Sigmoid colon (tissue), 7 donors: ENCODE measurements around the gene CCDC102B. TPM values are rescaled to one million over a fixed set of nuclear protein-coding genes. Genes with fewer than 3 reads are reported as not detected.

Source experiments
- DNase-seq: peaks from one replicate; pipeline ENCODE4 v3.0.0-alpha.2; 2019
- H3K27ac ChIP-seq, 4 donors: fragments of 200-600 bp; sonication (generic); one replicate each; pipeline ENCODE4 v1.5.1; 2016 to 2019; ENCODE audit warnings: mild to moderate bottlenecking in 1 of 4
- H3K27me3 ChIP-seq, 3 donors: fragments of 200-600 bp; sonication (generic); one replicate each; pipeline ENCODE4 v1.5.1; 2019; ENCODE audit warnings: mild to moderate bottlenecking in 1 of 3
- H3K36me3 ChIP-seq, 4 donors: fragments of 200-600 bp; sonication (generic); one replicate each; pipeline ENCODE4 v1.5.1; 2016 to 2019
- H3K4me1 ChIP-seq, 4 donors: fragments of 200-600 bp; sonication (generic); one replicate each; pipeline ENCODE4 v1.5.1; 2017 to 2019
- H3K4me3 ChIP-seq, 4 donors: fragments of 200-600 bp; sonication (generic); one replicate each; pipeline ENCODE4 v1.5.1; 2017 to 2019; ENCODE audit warnings: mild to moderate bottlenecking in 2 of 4, moderate library complexity in 1 of 4
- H3K9me3 ChIP-seq, 4 donors: fragments of 200-600 bp in 3 of 4; sonication (generic) in 3 of 4; one replicate each; pipeline versions ENCODE4 v1.5.1 to v1.6.1; 2013 to 2019
- CTCF ChIP-seq, 4 experiments: fragments of 450-650 bp in 3 of 4; fragments of 200-600 bp in 1 of 4; IDR thresholded peaks; one replicate each; pipeline ENCODE4 v1.5.1; 2016 to 2019; ENCODE audit warnings: antibody characterized with exemption in 4 of 4, mild to moderate bottlenecking in 3 of 4, moderate library complexity in 2 of 4
- EP300 ChIP-seq, 4 donors: sonication (generic); formaldehyde crosslinking; IDR thresholded peaks; one replicate each; pipeline ENCODE4 v1.6.1; 2017; ENCODE audit warnings: antibody characterized with exemption in 4 of 4
- POLR2A ChIP-seq, 2 donors: fragments of 450-650 bp; IDR thresholded peaks; one replicate each; pipeline ENCODE4 v1.6.1; 2016; ENCODE audit warnings: antibody characterized with exemption in 2 of 2, mild to moderate bottlenecking in 2 of 2, moderate library complexity in 2 of 2
- POLR2AphosphoS5 ChIP-seq, 4 donors: sonication (generic); formaldehyde crosslinking; IDR thresholded peaks; one replicate each; pipeline ENCODE4 v1.6.1; 2017; ENCODE audit warnings: antibody characterized with exemption in 4 of 4
- WGBS, 2 donors: extraction: QIAGEN DNeasy Blood & Tissue Kit; methylation state at CpG; one replicate each; pipeline ENCODE4 v1.1.7; 2013; 5-methylcytosine and 5-hydroxymethylcytosine counted together
- intact Hi-C: fragments of 100-400 bp; cut with DNase I; formaldehyde crosslinking; loops from one replicate; pipeline ENCODE4 v1.15.1; 2023
- polyA plus RNA-seq, 3 donors: library from polyadenylated mRNA; stranded (reverse); fragments of 200-250 nt; gene quantifications; one replicate each; pipeline ENCODE4 v1.2.3, GENCODE V29; 2013
- total RNA-seq, 4 donors: library from RNA; depleted of rRNA; stranded (reverse); fragments of >200 nt; gene quantifications; one replicate each; pipeline ENCODE4 v1.1.0, GENCODE V29; 2016
- donor health status: healthy with polysubstance abuse.
- donor health status: Bipolar disorder and iron deficiency.
- donor health status: healthy.

CCDC102B gene
- total and polyA plus RNA-seq, 7 donors = 1.8 to 16.3 (median 6.7) TPM

GRCh38 chr18:69031571-69031970, 233.7 kb downstream of the CCDC102B start:
- intact Hi-C loops = no loop called here
- Histone ChIP-seq H3K9me3 (no peaks in the 10 kb centered on the region), H3K36me3 (no peaks in the 10 kb centered on the region), H3K4me3 (no peak overlapping the region), H3K27me3 (no peaks in the 10 kb centered on the region), H3K4me1 (no peaks in the 10 kb centered on the region), H3K27ac (no peak overlapping the region)
- no peak for TF ChIP-seq CTCF (IDR thresholded peaks at IDR 0.05)
- no peak for TF ChIP-seq EP300 (IDR thresholded peaks at IDR 0.05)
- no peak for TF ChIP-seq POLR2AphosphoS5 (IDR thresholded peaks at IDR 0.05)
- TF ChIP-seq POLR2A (IDR thresholded peaks at IDR 0.05) = no peak
- DNase-seq = no peak
- WGBS, 2 donors = 75 to 97% methylated on average over 1 of the region's 1 CpG

- Histone ChIP-seq H3K9me3 (no peaks in the 10 kb centered on the region), H3K27ac (no peak overlapping the region), H3K36me3 (no peaks in the 10 kb centered on the region), H3K4me1 (no peaks in the 10 kb centered on the region), H3K27me3 (no peaks in the 10 kb centered on the region), H3K4me3 (no peak overlapping the region)
- intact Hi-C loops = no loop called here
- no peak for TF ChIP-seq POLR2A (IDR thresholded peaks at IDR 0.05)
- no peak for TF ChIP-seq POLR2AphosphoS5 (IDR thresholded peaks at IDR 0.05)
- no peak for TF ChIP-seq EP300 (IDR thresholded peaks at IDR 0.05)
- no peak for TF ChIP-seq CTCF (IDR thresholded peaks at IDR 0.05)
- DNase-seq = no peak
These were observed 234.1 kb downstream of the CCDC102B start for GRCh38 chr18:69032009-69032408.

GRCh38 chr18:69035756-69036155, 237.9 kb downstream of the CCDC102B start:
- TF ChIP-seq POLR2AphosphoS5 (IDR thresholded peaks at IDR 0.05) (no peak), CTCF (IDR thresholded peaks at IDR 0.05) (no peak), POLR2A (IDR thresholded peaks at IDR 0.05) (no peak), EP300 (IDR thresholded peaks at IDR 0.05) (no peak)
- DNase-seq = no peak
- no peak overlapping the region for H3K27ac ChIP-seq
- WGBS, 2 donors = 82 to 97% methylated on average over 1 of the region's 1 CpG
- H3K4me3 ChIP-seq = no peak overlapping the region
- no peaks in the 10 kb centered on the region for H3K9me3 ChIP-seq
- intact Hi-C loops = no loop called here
- no peaks in the 10 kb centered on the region for H3K4me1 ChIP-seq
- no peaks in the 10 kb centered on the region for H3K36me3 ChIP-seq
- no peaks in the 10 kb centered on the region for H3K27me3 ChIP-seq

GRCh38 chr18:69044215-69044614, 246.3 kb downstream of the CCDC102B start:
- no peak overlapping the region for H3K27ac ChIP-seq
- intact Hi-C loops = no loop called here
- 93 to 94% methylated on average over 1 of the region's 1 CpG for WGBS, 2 donors
- H3K36me3 ChIP-seq = no peaks in the 10 kb centered on the region
- H3K4me1 ChIP-seq = no peaks in the 10 kb centered on the region
- H3K27me3 ChIP-seq = no peaks in the 10 kb centered on the region
- no peak overlapping the region for H3K4me3 ChIP-seq
- TF ChIP-seq POLR2AphosphoS5 (IDR thresholded peaks at IDR 0.05) = no peak
- no peak for TF ChIP-seq EP300 (IDR thresholded peaks at IDR 0.05)
- TF ChIP-seq CTCF (IDR thresholded peaks at IDR 0.05) = no peak
- TF ChIP-seq POLR2A (IDR thresholded peaks at IDR 0.05) = no peak
- no peak for DNase-seq
- no peaks in the 10 kb centered on the region for H3K9me3 ChIP-seq

GRCh38 chr18:69064063-69064462, 266.2 kb downstream of the CCDC102B start:
- no peaks in the 10 kb centered on the region for H3K4me1 ChIP-seq
- WGBS, 2 donors = 20 to 62% methylated on average over 4 of the region's 4 CpGs
- H3K4me3 ChIP-seq = no peak overlapping the region
- no peaks in the 10 kb centered on the region for H3K36me3 ChIP-seq
- intact Hi-C loops = no loop called here
- H3K9me3 ChIP-seq = no peaks in the 10 kb centered on the region
- TF ChIP-seq POLR2A (IDR thresholded peaks at IDR 0.05) (no peak), CTCF (IDR thresholded peaks at IDR 0.05) (no peak), POLR2AphosphoS5 (IDR thresholded peaks at IDR 0.05) (no peak), EP300 (IDR thresholded peaks at IDR 0.05) (no peak)
- H3K27me3 ChIP-seq = no peaks in the 10 kb centered on the region
- DNase-seq = no peak
- no peak overlapping the region for H3K27ac ChIP-seq
